GM10248 (cell line): ENCODE results near the gene ACTR10.

Experiments used
- CTCF ChIA-PET: fragments of 300-600 bp; sonication (Branson Sonifier 250); formaldehyde crosslinking; extraction: SDS; loops from one replicate; lab custom pipeline; 2021; ENCODE audit warnings: antibody characterized with exemption; lab: Yijun Ruan, JAX
- POLR2A ChIA-PET: fragments of 350-650 bp; sonication (Branson Sonifier 250); formaldehyde crosslinking; extraction: SDS; loops from one replicate; lab custom pipeline; 2020; ENCODE audit warnings: antibody characterized with exemption; lab: Yijun Ruan, JAX
- DNase-seq: peaks from one replicate; pipeline ENCODE4 v3.0.0; 2012; ENCODE audit errors: extremely low spot score
- CTCF ChIP-seq: IDR thresholded peaks from 2 replicates; pipeline ENCODE4 v1.5.1; 2012; ENCODE audit warnings: mild to moderate bottlenecking, low read depth; ENCODE audit errors: extremely low read depth, missing control alignments, control extremely low read depth

ACTR10 gene

GRCh38 chr14:58191763-58192601, 8.0 kb upstream of the ACTR10 start:
- DNase-seq: no peak
- ChIA-PET POLR2A (no interaction called here), CTCF (interaction anchor here (1.7 kb wide), 1 partner anchor 23 kb away, joined by 5 read pairs; no protein-coding TSS in a partner anchor)
- TF ChIP-seq CTCF: no peak

- TF ChIP-seq CTCF: no peak
- DNase-seq: no peak
- ChIA-PET CTCF (interaction anchor here (1.5 kb wide), 1 partner anchor 10 kb away, joined by 3 read pairs; no protein-coding TSS in a partner anchor), POLR2A (no interaction called here)
Measured at GRCh38 chr14:58193542-58193941, 6.4 kb upstream of the ACTR10 start.

GRCh38 chr14:58196198-58196597, 3.8 kb upstream of the ACTR10 start:
- no peak for DNase-seq
- no peak for TF ChIP-seq CTCF
- POLR2A ChIA-PET: no interaction called here
- CTCF ChIA-PET: no interaction called here

GRCh38 chr14:58198086-58198485, 1.9 kb upstream of the ACTR10 start:
- POLR2A ChIA-PET: no interaction called here
- no peak for DNase-seq
- TF ChIP-seq CTCF: no peak
- CTCF ChIA-PET: interaction anchor here (1.4 kb wide), 1 partner anchor 9 kb away, joined by 4 read pairs; no protein-coding TSS in a partner anchor

GRCh38 chr14:58200480-58200841, 512 bp downstream of the ACTR10 start:
- no peak for TF ChIP-seq CTCF
- CTCF ChIA-PET: interaction anchor here (0.9 kb wide), 1 partner anchor 64 kb away, joined by 3 read pairs; no protein-coding TSS in a partner anchor
- DNase-seq: no peak
- POLR2A ChIA-PET: no interaction called here

GRCh38 chr14:58200846-58201245, 897 bp downstream of the ACTR10 start:
- no peak for TF ChIP-seq CTCF
- DNase-seq: no peak
- CTCF ChIA-PET: no interaction called here
- POLR2A ChIA-PET: no interaction called here
